ENCODE data around the gene RABEP1.

RABEP1 gene

DNA sequence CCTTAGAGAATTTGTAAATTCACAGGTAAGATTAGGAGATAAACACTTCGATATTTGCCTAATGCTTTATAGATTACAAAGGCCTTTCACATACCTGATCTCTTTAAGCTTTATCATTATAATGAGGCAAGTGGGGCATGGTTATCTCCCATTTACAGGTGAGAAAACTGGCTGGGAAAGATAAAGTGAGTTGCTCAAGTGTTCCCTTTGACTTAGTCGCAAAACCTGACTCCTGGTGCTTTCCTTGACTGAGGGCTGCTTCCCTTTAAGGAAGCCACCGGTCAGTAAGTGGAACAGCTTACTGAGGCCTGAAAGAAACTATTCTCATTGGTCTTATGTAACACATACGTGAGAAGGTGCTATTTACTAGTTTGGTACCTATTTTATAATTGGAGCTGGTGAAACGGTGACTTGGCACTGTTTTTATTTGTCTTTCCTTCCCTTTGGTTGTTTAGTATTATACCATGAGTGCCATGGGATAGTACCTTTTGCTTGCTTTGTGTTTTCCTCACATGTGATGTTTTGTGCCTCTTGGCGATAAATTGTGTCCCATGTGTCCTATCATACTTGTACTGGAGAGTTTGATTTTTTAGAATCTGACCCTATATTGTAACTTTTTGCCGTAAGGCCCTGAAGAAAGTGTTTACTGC lies 80.2 kb downstream of the RABEP1 start:
- TF ChIP-seq, protein P1, sequence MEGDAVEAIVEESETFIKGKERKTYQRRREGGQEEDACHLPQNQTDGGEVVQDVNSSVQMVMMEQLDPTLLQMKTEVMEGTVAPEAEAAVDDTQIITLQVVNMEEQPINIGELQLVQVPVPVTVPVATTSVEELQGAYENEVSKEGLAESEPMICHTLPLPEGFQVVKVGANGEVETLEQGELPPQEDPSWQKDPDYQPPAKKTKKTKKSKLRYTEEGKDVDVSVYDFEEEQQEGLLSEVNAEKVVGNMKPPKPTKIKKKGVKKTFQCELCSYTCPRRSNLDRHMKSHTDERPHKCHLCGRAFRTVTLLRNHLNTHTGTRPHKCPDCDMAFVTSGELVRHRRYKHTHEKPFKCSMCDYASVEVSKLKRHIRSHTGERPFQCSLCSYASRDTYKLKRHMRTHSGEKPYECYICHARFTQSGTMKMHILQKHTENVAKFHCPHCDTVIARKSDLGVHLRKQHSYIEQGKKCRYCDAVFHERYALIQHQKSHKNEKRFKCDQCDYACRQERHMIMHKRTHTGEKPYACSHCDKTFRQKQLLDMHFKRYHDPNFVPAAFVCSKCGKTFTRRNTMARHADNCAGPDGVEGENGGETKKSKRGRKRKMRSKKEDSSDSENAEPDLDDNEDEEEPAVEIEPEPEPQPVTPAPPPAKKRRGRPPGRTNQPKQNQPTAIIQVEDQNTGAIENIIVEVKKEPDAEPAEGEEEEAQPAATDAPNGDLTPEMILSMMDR (IDR thresholded peaks at IDR 0.05; ENCODE audit: insufficient read depth, low read depth, low read length, missing control alignments), result no peak
- H3K4me3 ChIP-seq (ENCODE audit: low read depth, low read length), result no peak overlapping the region
- no peak for DNase-seq (ENCODE audit: low read depth)

DNA sequence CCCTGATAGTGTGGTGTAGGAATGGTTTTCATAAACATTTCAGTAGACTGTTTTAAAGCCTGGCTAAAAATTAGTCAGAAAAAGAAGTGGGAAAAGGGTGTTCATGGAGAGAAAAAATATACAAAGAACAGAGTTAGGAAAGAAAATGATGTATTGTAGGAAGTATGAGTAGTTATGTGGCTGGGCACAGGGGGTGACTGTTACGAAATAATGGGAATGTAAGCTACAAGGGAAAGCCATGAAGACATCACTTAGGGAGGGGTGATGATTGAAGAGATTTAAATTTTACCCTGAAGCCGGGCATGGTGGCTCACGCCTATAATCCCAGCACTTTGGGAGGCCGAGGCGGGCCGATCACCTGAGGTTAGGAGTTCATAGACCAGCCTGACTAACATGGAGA lies 82.1 kb downstream of the RABEP1 start:
- no peak overlapping the region for H3K4me3 ChIP-seq (ENCODE audit: low read depth, low read length)
- TF ChIP-seq, protein P1 (IDR thresholded peaks at IDR 0.05; ENCODE audit: insufficient read depth, low read depth, low read length, missing control alignments), result no peak
- DNase-seq (ENCODE audit: low read depth), result no peak

DNA sequence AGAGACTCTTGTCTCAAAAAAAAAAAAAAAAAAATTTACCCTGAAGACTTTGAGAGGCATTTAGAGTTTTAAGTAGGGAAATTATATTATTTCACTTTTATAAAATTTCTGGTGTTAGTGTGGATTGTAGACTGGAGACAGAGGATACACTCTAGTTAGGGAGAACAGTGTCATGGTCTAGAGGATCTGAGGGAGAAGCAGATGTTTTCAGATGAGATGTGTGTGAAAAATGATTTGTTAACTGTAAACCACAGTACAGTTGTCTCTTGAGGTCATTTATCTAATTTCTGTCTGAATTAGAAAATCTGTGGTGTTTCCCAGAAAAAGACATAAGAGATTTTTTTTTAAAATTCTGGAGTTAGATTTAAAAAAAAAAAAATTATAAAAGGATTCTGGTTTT lies 82.6 kb downstream of the RABEP1 start:
- no peak for DNase-seq (ENCODE audit: low read depth)
- no peak overlapping the region for H3K4me3 ChIP-seq (ENCODE audit: low read depth, low read length)
- TF ChIP-seq, protein P1 (IDR thresholded peaks at IDR 0.05; ENCODE audit: insufficient read depth, low read depth, low read length, missing control alignments), result no peak

DNA sequence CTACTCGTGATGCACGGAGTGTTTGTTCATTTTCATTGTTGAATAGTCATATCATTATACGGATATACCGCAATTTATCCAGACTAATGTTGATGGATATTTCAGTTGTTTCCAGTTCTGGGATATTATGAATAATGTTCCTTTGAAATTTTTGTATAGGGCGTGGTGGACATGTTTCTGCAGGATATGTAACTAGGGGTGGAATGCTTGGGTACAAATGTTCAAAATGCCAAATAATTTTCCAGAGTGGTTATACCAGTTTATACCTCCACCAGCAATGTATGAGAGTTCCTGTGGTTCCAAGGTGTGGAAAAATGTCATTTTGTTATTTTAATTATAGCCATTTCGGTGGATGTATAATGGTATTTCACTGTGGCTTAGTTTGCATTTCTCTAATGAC lies 83.7 kb downstream of the RABEP1 start:
- TF ChIP-seq, protein P1 (IDR thresholded peaks at IDR 0.05; ENCODE audit: insufficient read depth, low read depth, low read length, missing control alignments), result no peak
- no peak for DNase-seq (ENCODE audit: low read depth)
- no peak overlapping the region for H3K4me3 ChIP-seq (ENCODE audit: low read depth, low read length)

DNA sequence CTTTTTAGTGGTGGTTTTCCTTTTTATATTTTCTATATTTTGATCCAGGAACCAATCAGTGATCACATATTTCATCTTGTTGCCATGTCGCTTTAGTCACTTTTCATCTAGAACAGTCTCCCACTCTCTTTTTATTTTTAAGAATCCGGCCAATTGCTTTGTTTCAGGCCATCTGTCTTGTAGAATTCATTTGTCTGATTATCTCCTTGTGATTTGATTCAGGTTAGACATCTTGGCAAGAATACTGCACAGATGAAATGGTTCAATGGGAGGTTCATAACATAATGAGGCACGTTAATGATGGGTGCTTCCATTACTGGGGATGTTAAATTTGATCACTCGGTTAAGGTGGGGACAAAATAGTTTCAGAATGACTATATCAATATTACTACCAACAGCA lies 88.3 kb downstream of the RABEP1 start:
- TF ChIP-seq, protein P1 (IDR thresholded peaks at IDR 0.05; ENCODE audit: insufficient read depth, low read depth, low read length, missing control alignments), result no peak
- no peak for DNase-seq (ENCODE audit: low read depth)
- H3K4me3 ChIP-seq (ENCODE audit: low read depth, low read length), result no peak overlapping the region

DNA sequence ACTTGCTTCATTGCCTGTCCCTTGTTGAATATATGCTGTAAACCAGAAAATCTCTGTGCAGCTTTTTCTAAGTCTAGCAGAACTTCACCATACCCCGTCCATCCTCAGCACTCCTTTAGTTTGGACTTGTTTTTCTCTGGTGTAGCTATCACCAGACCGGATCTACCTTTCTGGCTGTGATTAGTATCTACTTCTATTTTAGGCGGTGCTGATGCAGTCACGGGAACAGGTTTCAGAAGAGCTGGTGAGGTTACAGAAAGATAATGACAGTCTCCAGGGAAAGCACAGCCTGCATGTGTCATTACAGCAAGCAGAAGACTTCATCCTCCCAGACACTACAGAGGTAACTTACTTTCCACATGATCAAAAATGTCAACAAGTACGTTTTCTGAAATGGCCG lies 91.0 kb downstream of the RABEP1 start:
- H3K4me3 ChIP-seq (ENCODE audit: low read depth, low read length), result no peak overlapping the region
- TF ChIP-seq, protein P1 (IDR thresholded peaks at IDR 0.05; ENCODE audit: insufficient read depth, low read depth, low read length, missing control alignments), result no peak
- peak; percentile 76 for DNase-seq (ENCODE audit: low read depth)

DNA sequence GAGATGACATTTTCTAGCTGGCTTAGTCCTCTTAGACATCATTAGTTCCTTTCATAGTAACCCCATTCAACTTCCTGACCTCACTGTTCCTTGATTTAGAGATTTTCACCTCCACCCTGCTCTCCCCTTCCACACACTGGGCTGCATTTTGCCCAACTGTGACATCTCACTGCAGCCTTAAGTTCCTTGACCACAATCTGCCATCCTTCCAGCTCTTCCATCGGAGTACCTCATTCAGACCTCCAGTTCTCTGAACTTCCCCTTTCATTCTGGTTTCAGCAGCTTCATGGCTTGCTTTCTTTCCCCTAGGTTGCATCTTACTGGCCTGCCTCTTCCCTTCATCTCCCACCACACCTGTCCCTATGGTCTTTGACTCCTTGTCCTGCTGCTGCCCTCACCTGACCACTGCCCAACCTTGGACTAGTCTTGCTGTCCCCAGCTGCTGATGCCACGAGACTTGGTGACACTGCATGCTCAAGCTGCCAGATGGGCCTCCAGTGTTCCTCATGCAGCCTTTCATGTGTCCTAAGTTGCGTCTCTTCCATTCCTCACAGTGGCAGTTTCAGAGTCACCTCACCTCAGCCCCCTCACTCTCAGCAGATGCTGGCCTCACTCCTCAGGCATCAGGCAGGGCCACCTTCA lies 96.6 kb downstream of the RABEP1 start:
- no peak for DNase-seq (ENCODE audit: low read depth)
- TF ChIP-seq, protein P1 (IDR thresholded peaks at IDR 0.05; ENCODE audit: insufficient read depth, low read depth, low read length, missing control alignments), result no peak
- H3K4me3 ChIP-seq (ENCODE audit: low read depth, low read length), result no peak overlapping the region

Measured in GM12865 (cell line).